ENCODE measurements around the gene CDH13. TPM values are rescaled to one million over a fixed set of nuclear protein-coding genes. Genes with fewer than 3 reads are reported as not detected.
A peak's percentile ranks its signal among the peaks of the same experiment; 100 is the strongest.

CDH13 gene
- polyA plus RNA-seq, 1 donor from 2014 or later: 3.2 TPM

GRCh38 chr16:83588070-83588469, 961.3 kb downstream of the CDH13 start:
- no peak for TF ChIP-seq SMC3 (conservative IDR thresholded peaks at IDR 0.05; ENCODE audit: poor library complexity)
- TF ChIP-seq POLR2AphosphoS5 (IDR thresholded peaks at IDR 0.05): no peak
- TF ChIP-seq, protein P1, sequence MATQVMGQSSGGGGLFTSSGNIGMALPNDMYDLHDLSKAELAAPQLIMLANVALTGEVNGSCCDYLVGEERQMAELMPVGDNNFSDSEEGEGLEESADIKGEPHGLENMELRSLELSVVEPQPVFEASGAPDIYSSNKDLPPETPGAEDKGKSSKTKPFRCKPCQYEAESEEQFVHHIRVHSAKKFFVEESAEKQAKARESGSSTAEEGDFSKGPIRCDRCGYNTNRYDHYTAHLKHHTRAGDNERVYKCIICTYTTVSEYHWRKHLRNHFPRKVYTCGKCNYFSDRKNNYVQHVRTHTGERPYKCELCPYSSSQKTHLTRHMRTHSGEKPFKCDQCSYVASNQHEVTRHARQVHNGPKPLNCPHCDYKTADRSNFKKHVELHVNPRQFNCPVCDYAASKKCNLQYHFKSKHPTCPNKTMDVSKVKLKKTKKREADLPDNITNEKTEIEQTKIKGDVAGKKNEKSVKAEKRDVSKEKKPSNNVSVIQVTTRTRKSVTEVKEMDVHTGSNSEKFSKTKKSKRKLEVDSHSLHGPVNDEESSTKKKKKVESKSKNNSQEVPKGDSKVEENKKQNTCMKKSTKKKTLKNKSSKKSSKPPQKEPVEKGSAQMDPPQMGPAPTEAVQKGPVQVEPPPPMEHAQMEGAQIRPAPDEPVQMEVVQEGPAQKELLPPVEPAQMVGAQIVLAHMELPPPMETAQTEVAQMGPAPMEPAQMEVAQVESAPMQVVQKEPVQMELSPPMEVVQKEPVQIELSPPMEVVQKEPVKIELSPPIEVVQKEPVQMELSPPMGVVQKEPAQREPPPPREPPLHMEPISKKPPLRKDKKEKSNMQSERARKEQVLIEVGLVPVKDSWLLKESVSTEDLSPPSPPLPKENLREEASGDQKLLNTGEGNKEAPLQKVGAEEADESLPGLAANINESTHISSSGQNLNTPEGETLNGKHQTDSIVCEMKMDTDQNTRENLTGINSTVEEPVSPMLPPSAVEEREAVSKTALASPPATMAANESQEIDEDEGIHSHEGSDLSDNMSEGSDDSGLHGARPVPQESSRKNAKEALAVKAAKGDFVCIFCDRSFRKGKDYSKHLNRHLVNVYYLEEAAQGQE (IDR thresholded peaks at IDR 0.05; ENCODE audit: borderline replicate concordance): no peak
- no peak for TF ChIP-seq EP300 (conservative IDR thresholded peaks at IDR 0.05; ENCODE audit: poor library complexity, severe bottlenecking)
- no peak for TF ChIP-seq EZH2 (IDR thresholded peaks at IDR 0.05; ENCODE audit: borderline replicate concordance, insufficient read depth, low read length, poor library complexity, severe bottlenecking)
- no peak for TF ChIP-seq CTCF (IDR thresholded peaks at IDR 0.05; ENCODE audit: poor library complexity, severe bottlenecking)
- TF ChIP-seq TAF1 (IDR thresholded peaks at IDR 0.05; ENCODE audit: low read depth): no peak
- TF ChIP-seq MXI1 (conservative IDR thresholded peaks at IDR 0.05; ENCODE audit: poor library complexity, severe bottlenecking): no peak
- TF ChIP-seq RAD21 (conservative IDR thresholded peaks at IDR 0.05): no peak
- Histone ChIP-seq H3K4me2 (ENCODE audit: low read length) (no peak overlapping the region), H2AFZ (ENCODE audit: low read depth, low read length) (no peak overlapping the region), H3F3A (ENCODE audit: insufficient read depth, low read length, poor library complexity, severe bottlenecking) (no peaks in the 10 kb centered on the region), H3K4me3 (ENCODE audit: low read length) (no peak overlapping the region), H3K27me3 (ENCODE audit: insufficient read depth, low read depth, low read length) (no peaks in the 10 kb centered on the region), H3K79me2 (replicated peaks; ENCODE audit: insufficient read depth, low read length) (no peaks in the 10 kb centered on the region), H3K9me3 (ENCODE audit: low read length) (no peaks in the 10 kb centered on the region), H3K9ac (ENCODE audit: low read length) (no peak overlapping the region), H3K9me2 (ENCODE audit: insufficient read depth, low read length) (no peaks in the 10 kb centered on the region), H3K27ac (ENCODE audit: low read length) (peak overlapping the region; percentile 91), H3K36me3 (ENCODE audit: insufficient read depth, low read length) (no peaks in the 10 kb centered on the region), H4K20me1 (ENCODE audit: insufficient read depth) (no peaks in the 10 kb centered on the region)

DNA sequence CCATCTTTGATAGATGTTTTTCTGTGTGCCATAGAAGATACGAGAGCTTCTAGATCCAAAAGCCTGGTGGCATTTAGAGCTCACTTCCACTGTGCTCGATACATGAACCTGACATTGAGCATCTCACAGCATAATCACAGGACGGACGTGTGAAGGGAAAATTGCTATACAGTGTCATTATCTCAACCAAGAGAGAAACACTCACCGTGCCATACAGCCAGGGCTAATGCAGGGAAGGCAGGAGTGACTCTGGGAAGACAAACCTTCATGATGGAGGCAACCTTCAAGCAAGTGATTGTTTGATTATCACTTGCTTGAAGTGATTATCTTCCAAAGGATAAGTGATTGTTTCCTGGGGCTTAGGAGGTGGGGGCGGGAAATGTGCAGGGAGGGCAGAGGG, 962.8 kb downstream of the CDH13 start:
- H3K36me3 ChIP-seq (ENCODE audit: insufficient read depth, low read length): no peaks in the 10 kb centered on the region

More for the DNA sequence above, 962.8 kb downstream of the CDH13 start:
- H3F3A ChIP-seq (ENCODE audit: insufficient read depth, low read length, poor library complexity, severe bottlenecking): no peaks in the 10 kb centered on the region
- peak overlapping the region; percentile 91 for H3K27ac ChIP-seq (ENCODE audit: low read length)
- no peaks in the 10 kb centered on the region for H4K20me1 ChIP-seq (ENCODE audit: insufficient read depth)
- H3K27me3 ChIP-seq (ENCODE audit: insufficient read depth, low read depth, low read length): no peaks in the 10 kb centered on the region
- TF ChIP-seq EP300 (conservative IDR thresholded peaks at IDR 0.05; ENCODE audit: poor library complexity, severe bottlenecking) (peak; percentile 99), EZH2 (IDR thresholded peaks at IDR 0.05; ENCODE audit: borderline replicate concordance, insufficient read depth, low read length, poor library complexity, severe bottlenecking) (no peak), MXI1 (conservative IDR thresholded peaks at IDR 0.05; ENCODE audit: poor library complexity, severe bottlenecking) (peak; percentile 23), TAF1 (IDR thresholded peaks at IDR 0.05; ENCODE audit: low read depth) (no peak), RAD21 (conservative IDR thresholded peaks at IDR 0.05) (peak; percentile 55), SMC3 (conservative IDR thresholded peaks at IDR 0.05; ENCODE audit: poor library complexity) (peak; percentile 43), POLR2AphosphoS5 (IDR thresholded peaks at IDR 0.05) (peak; percentile 99)
- TF ChIP-seq, protein P1 (IDR thresholded peaks at IDR 0.05; ENCODE audit: borderline replicate concordance): peak; percentile 97
- no peaks in the 10 kb centered on the region for H3K79me2 ChIP-seq (replicated peaks; ENCODE audit: insufficient read depth, low read length)
- peak overlapping the region; percentile 56 for H3K4me3 ChIP-seq (ENCODE audit: low read length)
- peak overlapping the region; percentile 86 for H3K4me2 ChIP-seq (ENCODE audit: low read length)
- no peak overlapping the region for H2AFZ ChIP-seq (ENCODE audit: low read depth, low read length)
- peak overlapping the region; percentile 58 for H3K9ac ChIP-seq (ENCODE audit: low read length)
- H3K9me3 ChIP-seq (ENCODE audit: low read length): no peaks in the 10 kb centered on the region
- no peaks in the 10 kb centered on the region for H3K9me2 ChIP-seq (ENCODE audit: insufficient read depth, low read length)

Data from neural cell (in vitro differentiated cells).